PC-3 (cell line): ENCODE measurements around the gene ADARB2. TPM values are rescaled to one million over a fixed set of nuclear protein-coding genes. Genes with fewer than 3 reads are reported as not detected.

ENCODE experiments used
- ATAC-seq: fragments of 200-7000 bp; cut with Tn5 transposase; 2 replicates; pipeline ENCODE4 v1.9.1; 2020; ENCODE audit warnings: mild to moderate bottlenecking, moderate library complexity
- BruUV-seq: library from RNA; stranded (reverse); fragments of 400-500 nt; replicated peaks from 2 replicates; lab custom pipeline; 2021; lab: Mats Ljungman, UMichigan
- CTCF ChIA-PET: fragments of 300-600 bp; sonication (Branson Sonifier 250); formaldehyde crosslinking; loops from one replicate; lab custom pipeline; 2022; ENCODE audit warnings: antibody characterized with exemption; lab: Charles Lee
- POLR2A ChIA-PET: fragments of 300-600 bp; sonication (Branson Sonifier 250); formaldehyde crosslinking; loops from one replicate; lab custom pipeline; 2022; ENCODE audit warnings: antibody characterized with exemption; ENCODE audit not compliant: unreplicated experiment; lab: Charles Lee
- DNase-seq: peaks from one replicate; pipeline ENCODE4 v3.0.0-alpha.2; 2015
- H2AFZ ChIP-seq: fragments of 300-600 bp; sonication (generic); 2 replicates; pipeline ENCODE4 v1.6.0; 2016; ENCODE audit warnings: antibody characterized with exemption, low read length
- H3F3A ChIP-seq: fragments of 300-600 bp; sonication (generic); one replicate; pipeline ENCODE4 v1.6.0; 2017; ENCODE audit warnings: antibody characterized with exemption, low read length, control low read depth, mild to moderate bottlenecking; ENCODE audit not compliant: unreplicated experiment
- H3K27ac ChIP-seq: fragments of 300-600 bp; sonication (generic); 2 replicates; pipeline ENCODE4 v1.5.1; 2016; ENCODE audit warnings: mild to moderate bottlenecking, low read length
- H3K27me3 ChIP-seq: fragments of 300-600 bp; sonication (generic); 2 replicates; pipeline ENCODE4 v1.6.1; 2016; ENCODE audit warnings: low read length, mixed read lengths
- H3K36me3 ChIP-seq: fragments of 300-600 bp; sonication (generic); 2 replicates; pipeline ENCODE4 v1.6.1; 2016; ENCODE audit warnings: low read depth, mixed run types, low read length, mixed read lengths
- H3K4me1 ChIP-seq: fragments of 300-600 bp; sonication (generic); 2 replicates; pipeline ENCODE4 v1.5.1; 2016; ENCODE audit warnings: low read length; ENCODE audit not compliant: insufficient read depth
- H3K4me2 ChIP-seq: fragments of 300-600 bp; sonication (generic); 2 replicates; pipeline ENCODE4 v1.6.0; 2016; ENCODE audit warnings: low read length
- H3K4me3 ChIP-seq: fragments of 300-600 bp; sonication (generic); 2 replicates; pipeline ENCODE4 v1.5.1; 2016; ENCODE audit warnings: mild to moderate bottlenecking, low read length, mixed read lengths
- H3K79me2 ChIP-seq: fragments of 300-600 bp; sonication (generic); 2 replicates; pipeline ENCODE4 v1.6.1; 2017; ENCODE audit warnings: low read length, mixed read lengths
- H3K9ac ChIP-seq: fragments of 300-600 bp; sonication (generic); 2 replicates; pipeline ENCODE4 v1.6.0; 2016; ENCODE audit warnings: mild to moderate bottlenecking, low read length
- H3K9me2 ChIP-seq: fragments of 300-600 bp; sonication (generic); replicated peaks from 2 replicates; pipeline ENCODE4 v1.6.1; 2016; ENCODE audit warnings: mixed run types, low read length, mixed read lengths
- H3K9me3 ChIP-seq: fragments of 300-600 bp; sonication (generic); 2 replicates; pipeline ENCODE4 v1.6.1; 2016; ENCODE audit warnings: low read length, mixed read lengths
- H4K20me1 ChIP-seq: fragments of 300-600 bp; sonication (generic); 2 replicates; pipeline ENCODE4 v1.6.1; 2016; ENCODE audit warnings: low read length, mixed read lengths
- CTCF ChIP-seq: fragments of 300-600 bp; sonication (generic); conservative IDR thresholded peaks from 2 replicates; pipeline ENCODE4 v1.5.1; 2017; ENCODE audit warnings: antibody characterized with exemption, low read depth, mild to moderate bottlenecking, low read length
- EZH2 ChIP-seq: fragments of 300-600 bp; sonication (generic); IDR thresholded peaks from one replicate; pipeline ENCODE4 v1.6.1; 2017; ENCODE audit warnings: antibody characterized with exemption, mild to moderate bottlenecking, low read length; ENCODE audit not compliant: unreplicated experiment
- EZH2phosphoT487 ChIP-seq: fragments of 300-600 bp; sonication (generic); IDR thresholded peaks from 2 replicates; pipeline ENCODE4 v1.6.1; 2018; ENCODE audit warnings: mild to moderate bottlenecking, antibody characterized with exemption, low read length, borderline replicate concordance
- intact Hi-C: fragments of 100-400 bp; cut with micrococcal nuclease; formaldehyde crosslinking; loops from 2 replicates; pipeline ENCODE4 v1.9.0; 2023
- total RNA-seq: library from RNA; depleted of rRNA; stranded (reverse); fragments of >200 nt; gene quantifications from 2 replicates; pipeline ENCODE4 v1.2.3, GENCODE V29; 2014

ADARB2 gene
- total RNA-seq, 1 experiment from 2014 or later = not detected

- BruUV-seq = no TSS peak
- POLR2A ChIA-PET = no interaction called here
- TF ChIP-seq CTCF = no peak
- no peak for TF ChIP-seq EZH2
- TF ChIP-seq EZH2phosphoT487 = no peak
Measured at GRCh38 chr10:1266033-1266802, 471.1 kb downstream of the ADARB2 start.

DNA sequence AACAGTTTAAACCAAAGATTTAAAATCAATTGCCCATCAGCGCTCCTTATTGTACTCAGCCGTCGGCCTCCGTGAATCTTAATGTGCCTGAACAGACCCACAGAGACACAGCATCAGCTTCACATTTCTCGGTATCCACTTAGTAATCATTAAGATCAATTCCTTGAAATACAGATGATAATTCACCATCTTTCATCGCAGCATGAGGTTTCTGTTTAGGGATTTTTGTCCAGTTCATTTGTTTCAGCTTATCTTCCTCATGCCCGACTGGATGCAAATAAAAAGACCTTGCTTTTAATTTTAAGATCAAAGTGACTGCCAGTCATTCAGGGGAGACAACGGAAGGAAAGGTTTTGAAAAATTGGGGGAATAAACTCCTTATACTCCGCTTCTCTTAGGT lies 473.3 kb downstream of the ADARB2 start:
- ChIA-PET CTCF (no interaction called here), POLR2A (no interaction called here)
- BruUV-seq = no TSS peak
- Histone ChIP-seq H3F3A (no peaks in the 10 kb centered on the region), H2AFZ (no peak overlapping the region), H3K9me3 (no peaks in the 10 kb centered on the region), H3K4me1 (no peaks in the 10 kb centered on the region), H3K9ac (no peak overlapping the region), H3K36me3 (no peaks in the 10 kb centered on the region), H3K4me2 (no peak overlapping the region), H3K27ac (no peak overlapping the region), H3K4me3 (no peak overlapping the region), H4K20me1 (no peaks in the 10 kb centered on the region), H3K79me2 (no peaks in the 10 kb centered on the region), H3K27me3 (0 out of 2 replicates have a peak, but pooled peaks cover 5% of the 10 kb centered on the region), H3K9me2 (no peaks in the 10 kb centered on the region)
- DNase-seq (no peak), ATAC-seq (no peak)
- intact Hi-C loops = no loop called here
- no peak for TF ChIP-seq EZH2
- no peak for TF ChIP-seq CTCF
- TF ChIP-seq EZH2phosphoT487 = no peak

More at GRCh38 chr10:1266033-1266802, 471.1 kb downstream of the ADARB2 start:
- CTCF ChIA-PET = no interaction called here
- H3K4me3 ChIP-seq = no peak overlapping the region
- intact Hi-C loops = no loop called here
- ATAC-seq = no peak
- H3K27me3 ChIP-seq = 0 out of 2 replicates have a peak, but pooled peaks cover 5% of the 10 kb centered on the region
- no peaks in the 10 kb centered on the region for H4K20me1 ChIP-seq
- H3K27ac ChIP-seq = no peak overlapping the region
- H3K9me3 ChIP-seq = no peaks in the 10 kb centered on the region
- no peak overlapping the region for H3K9ac ChIP-seq
- no peak overlapping the region for H2AFZ ChIP-seq
- H3K4me1 ChIP-seq = no peaks in the 10 kb centered on the region
- DNase-seq = no peak
- H3K4me2 ChIP-seq = no peak overlapping the region
- H3K9me2 ChIP-seq = no peaks in the 10 kb centered on the region
- H3F3A ChIP-seq = no peaks in the 10 kb centered on the region
- H3K79me2 ChIP-seq = no peaks in the 10 kb centered on the region
- H3K36me3 ChIP-seq = no peaks in the 10 kb centered on the region

DNA sequence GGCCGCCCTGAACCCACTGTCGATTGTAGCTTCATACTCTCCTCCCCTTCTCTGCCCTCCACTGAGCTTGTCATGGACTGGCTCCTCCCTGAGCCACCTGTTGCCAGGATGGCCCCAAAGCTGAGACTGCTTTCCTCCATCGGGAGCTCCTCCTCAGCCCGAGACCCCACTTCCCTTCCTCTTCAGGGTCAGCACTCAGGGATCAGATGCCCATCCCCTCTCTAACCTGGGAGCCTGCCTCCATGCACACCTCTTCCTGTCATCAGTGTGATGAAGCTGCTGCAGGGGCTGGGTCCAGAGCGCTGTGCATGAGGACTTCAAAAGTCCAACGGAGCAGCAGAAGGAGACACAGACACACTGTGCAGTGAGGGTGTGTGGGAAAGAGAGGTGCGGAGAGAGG lies 480.1 kb downstream of the ADARB2 start:
- Histone ChIP-seq H4K20me1 (no peaks in the 10 kb centered on the region), H3K9ac (no peak overlapping the region), H3K27me3 (no peaks in the 10 kb centered on the region), H3K4me2 (no peak overlapping the region), H3K79me2 (no peaks in the 10 kb centered on the region), H3F3A (no peaks in the 10 kb centered on the region), H3K9me3 (no peaks in the 10 kb centered on the region), H2AFZ (no peak overlapping the region), H3K4me3 (no peak overlapping the region), H3K27ac (no peak overlapping the region), H3K9me2 (no peaks in the 10 kb centered on the region), H3K4me1 (no peaks in the 10 kb centered on the region), H3K36me3 (no peaks in the 10 kb centered on the region)
- ChIA-PET POLR2A (no interaction called here), CTCF (no interaction called here)
- intact Hi-C loops = no loop called here
- no peak for DNase-seq
- no peak for ATAC-seq
- no peak for TF ChIP-seq EZH2
- no peak for TF ChIP-seq EZH2phosphoT487
- no peak for TF ChIP-seq CTCF
- no TSS peak for BruUV-seq
